22Rv1 (cell line): ENCODE data around the gene MRPL38.

Source experiments
- CTCF ChIP-seq: fragments of 450-650 bp; IDR thresholded peaks from 2 replicates; pipeline ENCODE4 v1.5.1; 2017; ENCODE audit warnings: mild to moderate bottlenecking
- ZFX ChIP-seq: fragments of 450-650 bp; IDR thresholded peaks from 2 replicates; pipeline ENCODE4 v1.6.1; 2017; ENCODE audit warnings: antibody characterized with exemption, borderline replicate concordance

- TF ChIP-seq CTCF (no peak), ZFX (no peak)
These were observed 14.9 kb upstream of the MRPL38 start for GRCh38 chr17:75919611-75920010.
